Measurements from ENCODE around the gene PRKAR1B.

DNA sequence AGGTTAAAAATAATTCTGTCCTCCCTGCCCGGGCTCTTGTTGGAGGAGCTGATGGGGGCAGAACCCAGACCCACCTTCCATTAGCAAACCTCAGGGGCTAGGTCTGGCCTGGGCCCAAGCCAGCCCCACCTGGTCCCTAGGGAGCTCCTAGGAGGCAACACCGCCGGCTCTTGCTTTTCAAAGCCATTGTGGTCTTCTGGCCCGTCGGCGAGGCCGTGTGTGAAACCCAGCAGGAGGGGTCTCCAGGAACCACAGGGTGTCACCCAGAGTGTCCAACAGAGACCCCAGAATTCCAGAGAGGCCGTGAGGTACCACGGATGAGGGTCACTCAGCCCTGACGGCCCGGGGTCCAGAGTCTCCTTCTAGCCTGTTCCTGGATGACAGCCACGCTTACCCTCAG lies 190.8 kb downstream of the PRKAR1B start:
- TF ChIP-seq CTCF (conservative IDR thresholded peaks at IDR 0.05 in 1 of 2, IDR thresholded peaks at IDR 0.05 in 1 of 2; ENCODE audit: extremely low read depth in 1 of 2, insufficient read depth in 1 of 2, low read depth in 1 of 2, low read length in 2 of 2), result no peak
- TF ChIP-seq EZH2 (IDR thresholded peaks at IDR 0.05; ENCODE audit: borderline replicate concordance, low read length), result no peak

Measured in mammary epithelial cell (primary cell).